ENCODE results near the gene COL18A1. TPM values are rescaled to one million over a fixed set of nuclear protein-coding genes. Genes with fewer than 3 reads are reported as not detected.
A peak's percentile ranks its signal among the peaks of the same experiment; 100 is the strongest.

The COL18A1 gene
- total and polyA plus RNA-seq, 2 of the 8 experiments (the other 6 are each of a cell fraction or from before 2014, with no cell fraction given): 145 to 201 TPM

GRCh38 chr21:45361033-45361997, 43.6 kb upstream of the COL18A1 start:
- DNase-seq (ENCODE audit: low read depth in 1 of 2, low spot score in 2 of 2) (no peak), FAIRE-seq (no peak)
- H2AK5ac ChIP-seq (ENCODE audit: low read depth, low read length): peak overlapping the region; percentile 9; the same call in 1 of the 2 replicates
- H3K27me3 ChIP-seq (replicated peaks in 1 of 4; ENCODE audit: control insufficient read depth in 3 of 4, extremely low read depth in 1 of 4, insufficient read depth in 3 of 4, low read length in 3 of 4): no peaks in the 10 kb centered on the region; a peak in 1 of 7 replicates
- no peaks in the 10 kb centered on the region for H4K20me1 ChIP-seq (replicated peaks in 1 of 2; ENCODE audit: control insufficient read depth in 1 of 2, insufficient read depth in 2 of 2, low read length in 2 of 2)
- H3K4me1 ChIP-seq (replicated peaks in 1 of 4; ENCODE audit: control insufficient read depth in 3 of 4, insufficient read depth in 4 of 4, low read length in 3 of 4): peaks cover 7 to 29% (median 17%) of the 10 kb centered on the region in 4 experiments
- H2BK20ac ChIP-seq (ENCODE audit: low read length): peak overlapping the region; percentile 86; the same call in 1 of the 2 replicates
- H3K56ac ChIP-seq (replicated peaks; ENCODE audit: insufficient read length, low read depth, low read length): no peak overlapping the region
- H4K8ac ChIP-seq (ENCODE audit: extremely low read depth, insufficient read depth, low read length): peak overlapping the region; percentile 26
- H3K27ac ChIP-seq (ENCODE audit: low read depth, low read length): no peak overlapping the region
- ChIA-PET CTCF (ENCODE audit: partially characterized antibody) (interaction anchor here (0.6 to 2.2 kb wide), 11 partner anchors 10 to 220 kb away, joined by 3 to 11 read pairs (median 3); no protein-coding TSS in a partner anchor), POLR2A (ENCODE audit: partially characterized antibody) (interaction anchor here (0.9 to 2.3 kb wide), 3 partner anchors 41 to 49 kb away, joined by 3 to 14 read pairs (median 4); no protein-coding TSS in a partner anchor)
- H2AFZ ChIP-seq (ENCODE audit: low read length): no peak overlapping the region
- H3K23me2 ChIP-seq (ENCODE audit: low read depth, low read length): no peaks in the 10 kb centered on the region
- peak overlapping the region; percentile 90 for H2BK12ac ChIP-seq (ENCODE audit: low read depth, low read length)
- no peak overlapping the region for H4K5ac ChIP-seq (ENCODE audit: insufficient read length, low read depth, low read length)
- H2BK5ac ChIP-seq (ENCODE audit: low read depth, low read length): peak overlapping the region; percentile 81; the same call in 1 of the 2 replicates
- peak overlapping the region; percentile 90 for H3K4ac ChIP-seq (replicated peaks; ENCODE audit: insufficient read length, low read depth, low read length)
- no peak overlapping the region for H3K23ac ChIP-seq (ENCODE audit: insufficient read length)
- H3K18ac ChIP-seq (ENCODE audit: extremely low read depth, low read length): peak overlapping the region; percentile 83
- H3K9me3 ChIP-seq (ENCODE audit: insufficient read depth in 2 of 2, low read depth in 1 of 2, low read length in 1 of 2): no peaks in the 10 kb centered on the region
- no peak overlapping the region for H2BK120ac ChIP-seq (replicated peaks; ENCODE audit: low read depth, low read length)
- no peak overlapping the region for H3K9ac ChIP-seq (replicated peaks in 1 of 4; ENCODE audit: extremely low read depth in 1 of 4, low read depth in 3 of 4, low read length in 3 of 4)
- no peak overlapping the region for H3K14ac ChIP-seq (ENCODE audit: insufficient read length)
- H3K79me2 ChIP-seq (ENCODE audit: control insufficient read depth in 1 of 2, insufficient read depth in 2 of 2, low read length in 2 of 2): no peaks in the 10 kb centered on the region
- no peaks in the 10 kb centered on the region for H3K36me3 ChIP-seq (ENCODE audit: control insufficient read depth in 2 of 4, insufficient read depth in 4 of 4, low read length in 3 of 4)
- H3K4me3 ChIP-seq (ENCODE audit: extremely low read depth in 1 of 4, insufficient read depth in 2 of 4, low read depth in 3 of 4, low read length in 4 of 4): no peak overlapping the region
- peak overlapping the region; percentile 80 for H4K91ac ChIP-seq (replicated peaks; ENCODE audit: insufficient read length, low read length)
- no peaks in the 10 kb centered on the region for H3K79me1 ChIP-seq (ENCODE audit: low read depth, low read length)
- H2BK15ac ChIP-seq (ENCODE audit: low read length): peak overlapping the region; percentile 25
- 80% methylated on average over 29 of the region's 29 CpGs; no CpG with 5 or more reads in 1 of the 2 experiments for WGBS, 2 experiments (ENCODE audit: extremely low coverage in 1 of 2, insufficient coverage in 1 of 2, insufficient read length in 1 of 2, insufficient replicate concordance in 2 of 2, low coverage in 1 of 2, low lambda C conversion rate in 2 of 2, missing lambda C conversion rate in 1 of 2)
- no peak overlapping the region for H3K4me2 ChIP-seq (ENCODE audit: insufficient read depth in 1 of 2, low read depth in 2 of 2, low read length in 2 of 2)
- TF ChIP-seq JUND (IDR thresholded peaks at IDR 0.05; ENCODE audit: low read length): no peak

All from H1 (cell line).